Right kidney (tissue), 1 donor: ENCODE measurements around the gene FBL.
A peak's percentile ranks its signal among the peaks of the same experiment; 100 is the strongest.
"Not testable (repeated sequence)": the region's sequence is repeated elsewhere in the genome, so short reads cannot be mapped to it uniquely, and the experiment has no call there.

Experiments used
- DNase-seq: peaks from one replicate; pipeline ENCODE4 v3.0.0-alpha.2; 2016

FBL gene

DNA sequence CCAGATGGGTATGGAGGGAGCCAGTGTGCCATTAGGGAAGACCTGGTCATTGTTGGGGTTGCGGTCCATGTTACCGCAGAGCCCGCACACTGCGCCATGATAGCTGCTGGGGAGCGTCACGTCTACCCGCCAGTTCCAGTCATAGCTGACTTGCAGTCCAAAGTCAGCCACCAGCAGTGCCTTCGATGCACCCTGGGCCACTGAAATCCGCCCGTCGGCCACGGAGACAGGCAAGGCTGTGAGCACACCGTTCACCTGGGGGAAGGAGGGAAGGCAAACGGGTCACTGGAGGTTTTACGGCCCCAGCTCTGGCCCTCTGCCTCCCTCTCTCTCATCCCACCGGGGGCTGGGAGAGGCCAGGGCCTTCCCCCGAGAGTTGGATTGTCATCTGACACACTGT lies 31.8 kb upstream of the FBL start:
- DNase-seq, result not testable (repeated sequence)

DNA sequence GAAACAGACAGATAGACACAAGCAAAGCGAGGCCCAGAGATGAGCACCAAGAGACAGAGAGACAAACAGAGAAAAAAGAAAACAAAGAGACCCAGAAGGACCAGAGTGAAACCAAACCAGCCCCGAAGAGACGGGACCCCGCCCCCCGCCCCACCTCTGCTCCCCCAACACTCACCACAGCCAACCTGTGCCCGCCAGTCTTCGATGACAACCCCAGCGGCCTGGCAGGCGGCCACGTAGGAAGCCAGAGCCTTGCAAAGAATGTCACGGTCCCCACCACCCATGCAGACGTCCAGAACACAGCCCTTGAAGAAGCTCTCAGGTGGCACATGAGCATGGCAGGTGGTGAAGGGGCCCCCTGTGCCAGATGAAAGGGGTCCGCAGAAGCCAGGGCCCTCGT lies 31.3 kb upstream of the FBL start:
- not testable (repeated sequence) for DNase-seq

DNA sequence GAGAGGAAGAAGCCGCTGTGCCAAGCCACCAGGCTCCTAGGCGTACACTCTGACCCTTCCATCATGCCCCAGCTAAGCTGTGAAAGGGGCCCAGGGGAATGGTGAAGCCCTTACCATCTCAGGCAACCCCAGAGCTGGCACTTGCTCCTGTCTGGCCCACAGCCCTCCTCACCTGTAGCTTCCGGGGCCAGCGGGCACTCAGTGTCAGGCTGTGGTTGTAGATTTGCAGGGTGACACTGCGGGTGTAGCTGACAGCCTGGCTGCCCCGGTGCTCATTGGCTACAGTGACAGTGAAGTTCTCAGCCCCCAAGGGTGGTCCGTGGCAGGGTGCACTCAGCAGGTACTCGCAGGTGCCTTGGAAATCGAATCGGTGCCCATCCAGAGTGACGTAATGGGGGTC lies 30.3 kb upstream of the FBL start:
- DNase-seq, result not testable (repeated sequence)

- DNase-seq, result peak; percentile 20
Observed at GRCh38 chr19:39875401-39875864, 29.3 kb upstream of the FBL start.

GRCh38 chr19:39874404-39874803 lies 28.2 kb upstream of the FBL start:
- no peak for DNase-seq

- no peak for DNase-seq
Observed at GRCh38 chr19:39873385-39873784, 27.2 kb upstream of the FBL start.

DNA sequence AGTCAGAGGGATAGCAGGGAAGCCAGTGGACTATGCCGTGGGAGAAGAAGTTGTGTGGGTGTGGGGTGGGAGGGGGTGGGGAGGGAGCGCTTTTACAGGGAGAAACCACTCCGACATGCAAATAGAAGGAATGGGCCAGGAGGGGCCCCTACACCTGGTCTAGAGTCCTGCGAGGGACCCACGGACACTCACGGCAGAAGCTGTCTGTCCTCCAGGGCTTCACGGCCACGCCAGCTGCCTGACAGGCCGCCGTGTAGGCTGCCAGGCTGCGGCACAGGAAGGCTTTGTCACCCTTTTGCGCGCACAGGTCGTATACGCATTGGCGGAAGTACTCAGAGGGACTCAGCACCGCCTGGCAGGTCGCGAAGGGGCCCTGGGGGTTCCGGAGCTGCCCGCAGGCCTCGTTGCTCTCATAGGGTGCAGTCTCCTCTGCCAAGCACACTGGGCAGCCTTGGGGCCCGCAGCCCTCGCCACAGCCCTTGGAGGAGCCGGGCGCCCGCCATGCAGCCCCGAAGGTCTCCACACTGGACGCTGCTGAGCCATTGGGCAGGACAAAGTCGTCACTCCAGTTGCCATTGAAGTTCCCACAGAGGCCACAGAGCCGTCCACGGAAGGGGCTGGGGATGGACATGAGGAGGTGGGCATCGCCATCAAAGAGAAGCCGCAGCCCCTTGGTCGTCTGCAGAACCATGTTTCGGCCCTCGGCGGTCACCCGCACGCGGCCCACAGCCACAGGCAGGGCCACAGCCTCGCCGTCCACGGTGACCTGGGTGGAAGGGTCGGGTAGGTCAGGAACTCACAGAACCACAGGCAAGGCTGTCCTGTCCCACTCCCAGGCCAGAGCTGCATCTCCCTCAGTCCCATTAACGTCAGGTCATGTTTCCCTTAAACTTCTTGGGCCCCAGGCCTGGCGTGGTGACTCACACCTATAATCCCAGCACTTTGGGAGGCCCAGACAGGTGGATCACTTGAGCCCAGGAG lies 26.0 kb upstream of the FBL start:
- no peak for DNase-seq

DNA sequence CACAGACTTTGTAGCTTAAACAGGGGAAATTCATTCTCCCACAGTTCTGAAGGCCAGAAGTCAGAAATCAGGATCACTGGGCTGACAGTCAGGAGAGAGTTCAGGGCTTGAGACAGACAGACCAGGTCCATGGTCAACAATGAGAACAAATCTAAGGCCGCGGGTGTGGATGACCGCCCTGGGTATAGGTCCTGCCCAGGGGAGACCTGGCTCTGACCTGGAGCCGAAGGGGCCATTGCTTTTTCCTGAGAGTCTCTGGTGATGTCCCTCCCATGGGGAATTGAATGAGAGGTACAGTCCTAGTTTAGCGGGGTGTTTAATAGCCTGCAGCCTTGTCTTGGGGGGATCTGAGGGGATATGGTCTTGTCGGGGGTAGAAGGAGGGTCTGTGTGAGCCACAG lies 25.2 kb upstream of the FBL start:
- no peak for DNase-seq

GRCh38 chr19:39870171-39870971 lies 24.2 kb upstream of the FBL start:
- DNase-seq, result no peak

GRCh38 chr19:39867952-39868351 lies 21.8 kb upstream of the FBL start:
- DNase-seq, result no peak

- DNase-seq, result no peak
Observed at GRCh38 chr19:39867133-39867532, 21.0 kb upstream of the FBL start.

DNA sequence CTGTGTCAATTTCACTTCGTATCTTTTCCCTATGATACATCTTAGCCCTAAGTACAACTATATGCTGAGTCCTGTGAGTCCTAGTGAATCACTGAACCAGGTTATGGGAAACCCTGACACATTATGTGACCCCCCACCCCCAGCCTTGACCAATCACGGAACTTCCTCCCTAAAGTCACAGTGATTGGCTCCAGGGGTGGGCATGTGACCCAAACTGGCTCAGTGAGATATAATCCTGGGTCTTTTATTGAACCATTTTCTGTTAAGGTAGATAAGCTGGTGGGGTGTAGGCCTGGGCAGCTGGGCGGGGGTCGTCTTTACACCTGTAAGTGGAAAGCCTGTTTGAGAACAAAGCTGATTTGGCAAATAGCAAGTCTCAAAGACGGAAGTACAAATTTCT lies 19.8 kb upstream of the FBL start:
- DNase-seq, result no peak

DNA sequence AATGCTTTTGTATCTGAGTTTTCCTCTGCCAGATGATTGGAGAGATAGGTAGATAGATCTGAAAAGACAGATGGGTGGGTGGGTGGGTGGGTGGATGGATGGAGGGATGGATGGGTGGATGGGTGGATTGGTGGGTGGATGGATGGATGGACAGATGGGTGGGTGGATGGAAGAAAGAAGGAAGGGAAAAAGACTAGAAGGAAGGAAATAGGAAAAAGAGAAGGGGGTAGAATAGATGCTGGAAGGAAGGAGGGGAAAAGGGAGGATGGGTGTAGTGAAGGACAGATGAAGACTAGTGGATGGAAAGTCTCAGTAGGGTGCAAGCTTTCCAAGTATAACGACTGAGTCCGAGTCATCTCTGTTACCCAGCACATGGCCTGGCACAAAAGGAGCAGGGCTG lies 19.0 kb upstream of the FBL start:
- DNase-seq, result no peak

DNA sequence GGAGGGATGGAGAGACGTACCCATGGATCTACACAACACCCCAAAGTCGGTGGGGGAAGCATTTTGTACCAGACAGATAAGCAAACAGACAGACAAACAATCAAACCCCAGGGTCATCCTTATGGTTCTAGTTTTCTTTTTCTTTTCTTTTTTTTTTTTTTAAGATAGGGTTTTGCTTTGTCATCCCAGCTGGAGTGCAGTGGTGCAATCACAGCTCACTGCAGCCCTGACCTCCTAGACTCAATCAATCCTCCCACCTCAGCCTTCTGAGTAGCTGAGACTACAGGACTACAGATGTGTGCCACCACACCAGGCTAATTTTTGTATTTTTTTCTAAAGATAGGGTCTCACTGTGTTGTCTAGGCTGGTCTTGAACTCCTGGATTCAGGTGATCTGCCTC lies 17.9 kb upstream of the FBL start:
- no peak for DNase-seq

GRCh38 chr19:39858541-39858940 lies 12.4 kb upstream of the FBL start:
- no peak for DNase-seq

GRCh38 chr19:39852882-39853281 lies 6.7 kb upstream of the FBL start:
- no peak for DNase-seq

DNA sequence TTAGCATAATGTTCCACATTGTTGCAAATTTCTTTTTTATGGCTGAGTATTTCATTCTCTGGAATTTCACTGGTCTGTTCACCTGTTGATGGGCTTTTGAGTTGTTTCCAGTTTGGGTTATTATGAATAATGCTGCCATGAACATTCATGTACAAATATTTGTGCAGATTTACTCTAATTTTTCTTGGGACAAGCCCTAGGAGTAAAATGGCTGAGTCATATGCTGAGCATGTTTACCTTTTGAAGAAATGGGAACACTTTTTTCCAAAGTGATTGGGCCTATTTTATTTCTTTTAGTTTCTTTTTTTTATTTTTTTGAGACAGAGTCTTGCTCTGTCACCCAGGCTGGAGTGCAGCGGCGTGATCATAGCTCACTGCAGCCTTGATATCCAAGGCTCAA lies 4.7 kb upstream of the FBL start:
- no peak for DNase-seq

DNA sequence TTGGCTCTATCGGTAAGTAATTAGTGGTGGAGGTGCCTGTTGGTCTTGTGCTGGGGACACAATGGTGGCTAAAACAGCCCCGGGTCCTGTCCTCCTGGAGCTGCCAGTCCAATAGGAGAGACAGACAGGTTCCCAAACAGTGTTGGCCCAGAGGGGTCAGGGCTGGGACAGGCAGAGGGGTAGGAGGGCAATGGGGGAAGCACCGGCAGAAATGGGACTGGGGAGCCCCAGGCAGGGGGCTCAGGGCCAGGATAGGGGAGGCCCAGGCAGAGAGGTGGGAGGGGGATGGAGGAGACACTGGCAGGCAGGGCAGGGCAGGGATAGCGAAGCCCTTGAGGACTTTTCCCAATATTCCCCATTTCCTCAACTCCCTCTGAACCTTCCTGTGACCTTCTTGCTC lies 2.2 kb upstream of the FBL start:
- DNase-seq, result no peak

- no peak for DNase-seq
Observed at GRCh38 chr19:39847525-39847924, 1.3 kb upstream of the FBL start.

DNA sequence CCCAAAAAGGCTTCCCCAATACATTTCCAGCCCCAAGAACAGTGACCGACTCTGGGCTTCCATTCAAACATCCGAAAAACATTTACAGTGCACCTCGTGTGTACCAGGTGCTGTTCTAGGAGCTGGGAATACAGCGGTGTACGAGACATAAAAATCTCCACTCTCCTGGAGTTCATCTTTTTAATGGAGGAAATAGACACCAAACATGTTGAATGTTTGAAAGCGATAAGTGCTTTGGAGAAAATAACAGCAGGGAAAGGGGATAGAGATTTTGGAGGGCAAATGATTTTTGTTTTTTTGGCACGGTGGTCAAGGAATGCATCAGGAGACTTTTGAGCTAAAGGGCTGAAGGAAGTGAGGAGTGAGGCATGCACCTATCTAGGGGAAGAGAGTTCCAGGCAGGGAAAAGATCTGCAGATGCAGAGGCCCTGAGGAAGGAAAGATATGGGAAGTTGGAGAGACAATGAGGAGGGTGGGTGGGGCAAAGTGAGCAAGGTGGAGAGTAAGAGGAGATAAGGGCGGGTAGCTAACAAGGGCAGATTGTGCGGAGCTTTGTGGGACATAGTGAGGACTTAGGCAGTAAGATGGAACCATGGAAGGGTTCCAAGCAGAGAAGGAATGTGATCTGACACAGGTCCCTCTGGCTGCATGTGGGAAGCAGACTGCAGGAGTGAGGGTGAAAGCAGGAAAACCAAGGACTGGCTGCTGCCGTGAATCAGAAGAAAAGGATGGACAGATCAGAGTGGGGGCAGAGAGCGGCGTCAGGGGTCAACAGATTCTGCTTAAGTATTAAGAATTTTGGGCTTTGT lies 703 bp upstream of the FBL start:
- no peak for DNase-seq

- DNase-seq, result no peak
Observed at GRCh38 chr19:39845584-39845932, 621 bp downstream of the FBL start.

- DNase-seq, result no peak
Observed at GRCh38 chr19:39845172-39845571, 1.0 kb downstream of the FBL start.
